HepG2 (cell line): ENCODE results near the gene ZNF91. TPM values are rescaled to one million over a fixed set of nuclear protein-coding genes. Genes with fewer than 3 reads are reported as not detected.

Source experiments
- ATAC-seq: fragments of 200-7000 bp; cut with Tn5 transposase; 3 replicates; pipeline ENCODE4 v1.9.1; 2020; ENCODE audit warnings: mild to moderate bottlenecking, moderate library complexity
- BruUV-seq: library from RNA; stranded (reverse); fragments of 400-500 nt; replicated peaks from 2 replicates; lab custom pipeline; 2021; lab: Mats Ljungman, UMichigan
- CTCF ChIA-PET: fragments of 300-600 bp; formaldehyde crosslinking; extraction: SDS; loops from one replicate; lab custom pipeline; 2021; ENCODE audit warnings: low total read pairs, inconsistent platforms, low intra/inter-chr PET ratio; lab: Yijun Ruan, JAX
- POLR2A ChIA-PET: fragments of 350-600 bp; sonication (Branson Sonifier 250); formaldehyde crosslinking; loops from one replicate; lab custom pipeline; 2020; ENCODE audit warnings: antibody characterized with exemption, inconsistent platforms; lab: Yijun Ruan, JAX
- DNase-seq: peaks from one replicate; pipeline ENCODE4 v3.0.0-alpha.2; 2015; ENCODE audit warnings: low spot score
- FAIRE-seq: peaks from 3 replicates; lab custom pipeline; 2011; peaks lifted over from hg19 to GRCh38; lab: Jason Lieb, UNC
- H2AFZ ChIP-seq: one replicate; pipeline ENCODE4 v1.6.1; 2011; ENCODE audit warnings: low read length, inconsistent platforms
- H3K27ac ChIP-seq: fragments of 300-600 bp; 3 replicates; pipeline ENCODE4 v1.8.0; 2011; ENCODE audit warnings: mixed run types, mild to moderate bottlenecking, mixed read lengths, low read length, inconsistent platforms; ENCODE audit not compliant: insufficient read depth; ENCODE audit errors: extremely low read length
- H3K27me3 ChIP-seq, 2 experiments: fragments of 200-600 bp in 1 of 2; 2 replicates in 1 of 2; 3 replicates in 1 of 2; pipeline versions ENCODE4 v1.6.0 to v1.8.0; 2011; ENCODE audit warnings: low read length in 2 of 2, mild to moderate bottlenecking in 2 of 2, moderate library complexity in 2 of 2, inconsistent platforms in 1 of 2; ENCODE audit not compliant: insufficient read depth in 2 of 2, control insufficient read depth in 1 of 2
- H3K36me3 ChIP-seq, 2 experiments: fragments of 200-600 bp in 1 of 2; replicated peaks in 1 of 2; 2 replicates in 1 of 2; 3 replicates in 1 of 2; pipeline versions ENCODE4 v1.5.1 to v1.8.0; 2011; ENCODE audit warnings: low read length in 2 of 2, inconsistent platforms in 1 of 2; ENCODE audit not compliant: insufficient read depth in 2 of 2, control insufficient read depth in 1 of 2
- H3K4me1 ChIP-seq: 2 replicates; pipeline ENCODE4 v1.5.1; 2012; ENCODE audit warnings: low read length, inconsistent platforms; ENCODE audit not compliant: insufficient read depth
- H3K4me2 ChIP-seq: 2 replicates; pipeline ENCODE4 v1.6.0; 2011; ENCODE audit warnings: low read depth, low read length, inconsistent platforms
- H3K4me3 ChIP-seq, 3 experiments: fragments of 200-600 bp in 1 of 3; sonication (generic), shearing (Covaris generic) in 1 of 3; replicated peaks in 1 of 3; 2 replicates each; pipeline ENCODE4 v1.5.1; 2011 to 2016; ENCODE audit warnings: low read length in 3 of 3, inconsistent platforms in 2 of 3, low read depth in 2 of 3, mild to moderate bottlenecking in 2 of 3, control low read depth in 1 of 3, mixed read lengths in 1 of 3; ENCODE audit not compliant: insufficient read depth in 1 of 3
- H3K79me2 ChIP-seq: one replicate; pipeline ENCODE4 v1.6.1; 2011; ENCODE audit warnings: low read length, inconsistent platforms; ENCODE audit not compliant: insufficient read depth
- H3K9ac ChIP-seq: 2 replicates; pipeline ENCODE4 v1.6.0; 2011; ENCODE audit warnings: mild to moderate bottlenecking, low read depth, low read length, inconsistent platforms; ENCODE audit not compliant: insufficient read depth
- H3K9me3 ChIP-seq: 2 replicates; pipeline ENCODE4 v1.5.1; 2012; ENCODE audit warnings: mild to moderate bottlenecking, low read length
- H4K20me1 ChIP-seq: 2 replicates; pipeline ENCODE4 v1.6.0; 2011; ENCODE audit warnings: inconsistent platforms, mild to moderate bottlenecking, low read length, moderate library complexity; ENCODE audit not compliant: insufficient read depth
- CHD4 ChIP-seq: fragments of 200-600 bp; sonication (generic); IDR thresholded peaks from 2 replicates; pipeline ENCODE4 v1.7.0; 2017; ENCODE audit warnings: mild to moderate bottlenecking, low read length, borderline replicate concordance
- HNRNPH1 ChIP-seq: fragments of 200-400 bp; formaldehyde crosslinking; optimal IDR thresholded peaks from 2 replicates; pipeline ENCODE3; 2017; ENCODE audit warnings: mild to moderate bottlenecking, low read depth, low read length
- HOXA5 ChIP-seq: sonication (generic); formaldehyde crosslinking; IDR thresholded peaks from 2 replicates; pipeline ENCODE4 v1.4.0; 2020; ENCODE audit warnings: missing genetic modification reagents
- NFIB ChIP-seq: sonication (generic); formaldehyde crosslinking; IDR thresholded peaks from 2 replicates; pipeline ENCODE4 v1.9.0; 2021; ENCODE audit warnings: missing genetic modification reagents, mild to moderate bottlenecking, borderline replicate concordance
- PAX8 ChIP-seq: sonication (generic); formaldehyde crosslinking; IDR thresholded peaks from 2 replicates; pipeline ENCODE4 v1.8.0; 2022; ENCODE audit warnings: mild to moderate bottlenecking, missing genetic modification reagents, borderline replicate concordance
- SIN3A ChIP-seq: IDR thresholded peaks from 2 replicates; pipeline ENCODE4 v1.6.1; 2011; ENCODE audit warnings: low read depth, mild to moderate bottlenecking, control low read depth, low read length, borderline replicate concordance
- SNAI1 ChIP-seq: sonication (generic); formaldehyde crosslinking; IDR thresholded peaks from 2 replicates; pipeline ENCODE4 v1.5.0; 2020; ENCODE audit warnings: mild to moderate bottlenecking, missing genetic modification reagents, borderline replicate concordance
- SP2 ChIP-seq: sonication (generic); formaldehyde crosslinking; IDR thresholded peaks from 2 replicates; pipeline ENCODE4 v1.5.1; 2020; ENCODE audit warnings: mild to moderate bottlenecking, missing genetic modification reagents
- TMF1 ChIP-seq: sonication (generic); formaldehyde crosslinking; IDR thresholded peaks from 2 replicates; pipeline ENCODE4 v1.8.1; 2022; ENCODE audit warnings: low read depth, missing genetic modification reagents
- ZFP36L1 ChIP-seq: sonication (generic); formaldehyde crosslinking; IDR thresholded peaks from 2 replicates; pipeline ENCODE4 v1.8.0; 2022; ENCODE audit warnings: mild to moderate bottlenecking, missing genetic modification reagents, moderate library complexity
- ZNF274 ChIP-seq: sonication (generic); formaldehyde crosslinking; IDR thresholded peaks from 2 replicates; pipeline ENCODE4 v1.5.1; 2020; ENCODE audit warnings: mild to moderate bottlenecking, missing genetic modification reagents
- ZSCAN20 ChIP-seq: sonication (generic); formaldehyde crosslinking; IDR thresholded peaks from 2 replicates; pipeline ENCODE4 v1.4.0; 2020; ENCODE audit warnings: missing genetic modification reagents, mild to moderate bottlenecking, borderline replicate concordance
- ZSCAN25 ChIP-seq: sonication (generic); formaldehyde crosslinking; IDR thresholded peaks from 2 replicates; pipeline ENCODE4 v1.8.0; 2022; ENCODE audit warnings: mild to moderate bottlenecking, missing genetic modification reagents
- WGBS: methylation state at CpG from one replicate; pipeline ENCODE4 v1.1.6; 2017; ENCODE audit warnings: low lambda C conversion rate; 5-methylcytosine and 5-hydroxymethylcytosine counted together
- in situ Hi-C: cut with HindIII; loops from 2 replicates; pipeline ENCODE4 v1.10.0; 2017; ENCODE audit warnings: low pct_unique_long_range_greater_than_20kb; ENCODE audit not compliant: extremely low pct_ligation_motif_present
- intact Hi-C: fragments of 100-400 bp; cut with micrococcal nuclease; formaldehyde crosslinking; loops from one replicate; pipeline ENCODE4 v1.10.0; 2022; ENCODE audit not compliant: unreplicated experiment
- polyA plus RNA-seq, 8 experiments: library from polyadenylated mRNA; depleted of rRNA in 3 of 8; stranded (reverse) in 7 of 8; unstranded in 1 of 8; fragments of >200 nt; fragmentation: Illumina TruSeq in 4 of 8; extraction: Trizol in 4 of 8; gene quantifications; 2 replicates each; pipeline versions ENCODE4 v1.2.1 to v1.2.3, GENCODE V29; 2011 to 2016; ENCODE audit warnings: low read depth in 4 of 8, missing spikeins in 1 of 8, mixed read lengths in 1 of 8; ENCODE audit not compliant: insufficient read depth in 1 of 8
- total RNA-seq, 5 experiments: library from RNA; depleted of rRNA; stranded (reverse); fragments of >200 nt; fragmentation: Illumina TruSeq; extraction: Trizol; gene quantifications; 2 replicates each; pipeline ENCODE4 v1.2.3, GENCODE V29; 2016; ENCODE audit warnings: low read depth in 1 of 5

Gene ZNF91
- total and polyA plus RNA-seq, 2 of the 13 experiments (the other 11 are each of a cell fraction or from before 2014, with no cell fraction given) = 19.4 to 21.5 TPM

GRCh38 chr19:23385404-23385803 is 9.9 kb downstream of the ZNF91 start:
- ChIA-PET CTCF (no interaction called here), POLR2A (no interaction called here)
- Histone ChIP-seq H3K4me1 (no peaks in the 10 kb centered on the region), H3K4me3 (no peak overlapping the region), H3K27me3 (no peaks in the 10 kb centered on the region), H3K9me3 (peaks cover 52% of the 10 kb centered on the region), H2AFZ (no peak overlapping the region), H3K27ac (no peak overlapping the region), H3K36me3 (peaks cover 10 to 35% of the 10 kb centered on the region in 2 experiments), H3K79me2 (peaks cover 83% of the 10 kb centered on the region), H3K9ac (no peak overlapping the region), H4K20me1 (no peaks in the 10 kb centered on the region), H3K4me2 (no peak overlapping the region)
- in situ Hi-C loops = no loop called here
- ATAC-seq (no peak), DNase-seq (no peak), FAIRE-seq (no peak)
- BruUV-seq = no TSS peak
- WGBS = 95% methylated on average over 4 of the region's 4 CpGs
- intact Hi-C loops = no loop called here
- TF ChIP-seq ZNF274 (CRISPR knock-in tag) = no peak
- TF ChIP-seq TMF1 (CRISPR knock-in tag) = no peak
- TF ChIP-seq PAX8 (CRISPR knock-in tag) = no peak
- no peak for TF ChIP-seq ZFP36L1 (CRISPR knock-in tag)
- TF ChIP-seq SIN3A = no peak
- no peak for TF ChIP-seq SP2 (CRISPR knock-in tag)
- no peak for TF ChIP-seq CHD4
- no peak for TF ChIP-seq SNAI1 (CRISPR knock-in tag)
- TF ChIP-seq NFIB (CRISPR knock-in tag) = no peak
- no peak for TF ChIP-seq ZSCAN25 (CRISPR knock-in tag)
- no peak for TF ChIP-seq HOXA5
- no peak for TF ChIP-seq ZSCAN20 (CRISPR knock-in tag)
- TF ChIP-seq HNRNPH1 = no peak
